Measurements from ENCODE around the gene MYCBPAP.

MYCBPAP gene

GRCh38 chr17:50478391-50479381 lies 29.6 kb upstream of the MYCBPAP start, which contains the start of gene RSAD1:
TSS of gene RSAD1 (plus strand) at chr17:50478860. CDS start at chr17:50478885, 25 bp downstream.
- H3K9me3 Mint-ChIP-seq: no peaks in the 10 kb centered on the region
- peaks cover 3% of the 10 kb centered on the region for H3K27me3 Mint-ChIP-seq
- H3K4me1 Mint-ChIP-seq: peaks cover 31% of the 10 kb centered on the region
- H3K27ac Mint-ChIP-seq: peak within 1 kb of the TSS; percentile 93
- H3K4me3 Mint-ChIP-seq: peak within 1 kb of the TSS; percentile 93
- H3K36me3 Mint-ChIP-seq: peaks cover 6% of the 10 kb centered on the region

- H3K27ac Mint-ChIP-seq: peak overlapping the region; percentile 93
- H3K4me1 Mint-ChIP-seq: peaks cover 31% of the 10 kb centered on the region
- peak overlapping the region; percentile 93 for H3K4me3 Mint-ChIP-seq
- H3K27me3 Mint-ChIP-seq: peaks cover 3% of the 10 kb centered on the region
- H3K9me3 Mint-ChIP-seq: no peaks in the 10 kb centered on the region
- H3K36me3 Mint-ChIP-seq: peaks cover 5% of the 10 kb centered on the region
These were observed 28.6 kb upstream of the MYCBPAP start for GRCh38 chr17:50479522-50480141.

DNA sequence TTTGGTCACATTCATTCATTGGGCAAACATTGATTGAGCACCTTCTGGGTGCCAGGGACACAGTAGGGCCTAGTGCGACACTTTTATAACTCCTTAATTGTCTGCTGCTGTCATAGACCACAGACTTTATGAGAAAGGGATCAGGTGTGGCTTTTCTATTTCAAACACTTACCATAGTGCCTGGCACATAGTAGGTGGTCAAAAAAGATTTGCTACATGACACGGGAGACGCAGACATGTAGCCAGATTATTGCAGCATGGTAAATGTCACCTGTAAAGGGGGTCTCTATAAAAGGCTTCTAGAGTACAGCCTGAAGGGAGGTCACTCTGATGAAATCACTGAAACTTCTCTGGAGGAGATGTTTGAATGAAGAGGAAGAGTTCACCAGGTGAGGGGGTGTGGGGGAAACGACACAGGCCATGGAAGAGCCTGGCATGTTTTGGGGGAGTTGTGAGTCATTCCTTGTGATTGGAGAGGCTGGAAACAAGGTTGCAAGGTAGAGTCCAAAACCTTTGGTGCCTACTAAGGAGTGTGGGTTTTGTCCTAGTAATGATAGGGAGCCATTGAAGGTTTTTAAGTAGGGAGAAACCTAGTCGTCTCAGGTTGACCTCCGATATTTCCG lies 28.0 kb upstream of the MYCBPAP start:
- Mint-ChIP-seq H3K27me3 (peaks cover 3% of the 10 kb centered on the region), H3K4me3 (peak overlapping the region; percentile 93), H3K36me3 (peaks cover 4% of the 10 kb centered on the region), H3K4me1 (peaks cover 31% of the 10 kb centered on the region), H3K9me3 (no peaks in the 10 kb centered on the region), H3K27ac (no peak overlapping the region)

GRCh38 chr17:50480854-50481490 lies 27.3 kb upstream of the MYCBPAP start:
- no peaks in the 10 kb centered on the region for H3K9me3 Mint-ChIP-seq
- peaks cover 31% of the 10 kb centered on the region for H3K4me1 Mint-ChIP-seq
- H3K36me3 Mint-ChIP-seq: peaks cover 8% of the 10 kb centered on the region
- peak overlapping the region; percentile 41 for H3K27ac Mint-ChIP-seq
- peaks cover 3% of the 10 kb centered on the region for H3K27me3 Mint-ChIP-seq
- peak overlapping the region; percentile 93 for H3K4me3 Mint-ChIP-seq

- no peak overlapping the region for H3K4me3 Mint-ChIP-seq
- no peaks in the 10 kb centered on the region for H3K9me3 Mint-ChIP-seq
- no peaks in the 10 kb centered on the region for H3K27me3 Mint-ChIP-seq
These were observed 26.6 kb upstream of the MYCBPAP start for GRCh38 chr17:50481648-50482047.

GRCh38 chr17:50482110-50482509 lies 26.1 kb upstream of the MYCBPAP start:
- Mint-ChIP-seq H3K36me3 (peaks cover 8% of the 10 kb centered on the region), H3K9me3 (no peaks in the 10 kb centered on the region), H3K27me3 (no peaks in the 10 kb centered on the region), H3K27ac (no peak overlapping the region), H3K4me3 (no peak overlapping the region), H3K4me1 (peaks cover 31% of the 10 kb centered on the region)

More at GRCh38 chr17:50481648-50482047, 26.6 kb upstream of the MYCBPAP start:
- H3K27ac Mint-ChIP-seq: no peak overlapping the region
- peaks cover 8% of the 10 kb centered on the region for H3K36me3 Mint-ChIP-seq
- H3K4me1 Mint-ChIP-seq: peaks cover 31% of the 10 kb centered on the region

DNA sequence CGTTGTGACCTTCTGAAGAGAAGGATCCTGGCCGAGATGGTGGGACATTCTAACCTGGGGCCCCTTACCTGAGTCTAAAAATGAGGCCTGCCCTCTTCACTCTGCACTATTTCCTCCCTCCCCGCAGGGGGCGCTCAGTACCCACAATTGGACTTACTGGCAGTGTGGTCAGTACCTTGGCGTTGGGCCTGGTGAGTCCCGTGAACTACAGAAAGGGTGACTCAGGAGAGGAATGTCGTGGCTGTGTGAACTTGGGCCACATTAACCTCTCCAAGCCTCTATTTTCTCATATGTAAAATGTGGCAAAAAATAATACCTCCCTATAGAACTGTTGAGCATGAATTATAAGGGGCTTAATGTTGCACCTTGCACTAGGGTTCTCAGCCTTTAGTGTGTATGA lies 25.7 kb upstream of the MYCBPAP start:
- Mint-ChIP-seq H3K4me1 (peaks cover 31% of the 10 kb centered on the region), H3K4me3 (no peak overlapping the region), H3K27me3 (no peaks in the 10 kb centered on the region), H3K36me3 (peaks cover 10% of the 10 kb centered on the region), H3K9me3 (no peaks in the 10 kb centered on the region), H3K27ac (peak overlapping the region; percentile 62)

DNA sequence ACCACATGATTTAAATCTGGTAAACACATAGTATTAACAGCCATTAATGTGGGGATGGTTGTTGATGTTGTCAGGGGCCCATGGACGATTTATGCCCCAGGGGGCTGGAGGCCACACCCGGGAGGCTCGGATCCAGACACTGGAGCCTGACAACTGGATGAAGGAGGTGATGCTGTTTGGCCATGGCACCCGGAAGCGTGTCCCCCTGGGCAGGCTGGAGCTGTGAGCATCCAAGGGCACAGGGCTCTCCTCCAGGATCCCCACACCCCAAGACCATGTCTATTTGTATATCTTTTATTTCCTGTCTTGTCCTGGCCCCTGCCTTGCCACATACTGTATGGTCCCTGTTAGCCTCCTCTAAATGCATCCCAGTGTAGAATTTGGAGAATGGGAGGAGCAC lies 25.0 kb upstream of the MYCBPAP start:
- no peaks in the 10 kb centered on the region for H3K27me3 Mint-ChIP-seq
- H3K9me3 Mint-ChIP-seq: no peaks in the 10 kb centered on the region
- peaks cover 10% of the 10 kb centered on the region for H3K36me3 Mint-ChIP-seq
- H3K4me1 Mint-ChIP-seq: peaks cover 26% of the 10 kb centered on the region
- H3K4me3 Mint-ChIP-seq: no peak overlapping the region
- H3K27ac Mint-ChIP-seq: no peak overlapping the region

DNA sequence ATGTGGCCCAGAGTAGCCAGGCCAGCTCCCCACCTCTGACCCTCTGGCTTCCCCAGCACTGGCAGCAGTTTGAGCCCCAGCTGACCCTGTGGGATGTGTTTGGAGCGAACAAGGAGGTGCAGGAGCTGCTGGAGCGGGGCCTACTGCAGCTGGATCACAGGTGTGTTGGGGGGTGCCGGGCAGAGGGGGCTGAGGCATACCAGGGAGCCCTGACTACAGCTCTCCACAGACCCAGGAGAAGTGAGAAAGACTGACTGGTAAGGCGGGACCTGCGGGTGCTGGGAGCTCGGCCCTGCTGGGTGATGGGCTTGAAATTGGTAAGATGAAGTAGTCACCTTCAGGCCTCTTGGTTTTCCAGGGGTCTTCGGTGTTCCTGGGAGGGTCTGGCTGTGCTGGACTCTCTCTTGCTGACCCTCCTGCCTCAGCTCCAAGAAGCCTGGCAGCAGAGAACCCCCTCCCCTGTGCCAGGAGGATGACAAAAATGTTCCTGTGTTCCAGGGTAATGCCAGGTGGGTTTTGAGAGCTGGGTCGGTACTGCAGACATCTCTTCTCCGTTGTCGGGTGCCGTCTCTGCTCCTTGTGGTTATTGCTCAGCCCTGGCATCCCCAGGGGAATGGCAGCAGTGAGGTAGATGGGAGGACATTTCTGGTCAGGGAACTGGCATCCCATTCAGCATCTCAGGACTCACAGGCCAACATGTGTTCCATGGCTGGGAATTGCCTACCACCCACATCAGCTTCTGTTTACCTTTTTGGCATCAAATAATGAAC lies 23.7 kb upstream of the MYCBPAP start:
- H3K4me1 Mint-ChIP-seq: peaks cover 21% of the 10 kb centered on the region
- H3K4me3 Mint-ChIP-seq: no peak overlapping the region
- no peak overlapping the region for H3K27ac Mint-ChIP-seq
- H3K36me3 Mint-ChIP-seq: peaks cover 8% of the 10 kb centered on the region
- H3K27me3 Mint-ChIP-seq: no peaks in the 10 kb centered on the region
- H3K9me3 Mint-ChIP-seq: no peaks in the 10 kb centered on the region

DNA sequence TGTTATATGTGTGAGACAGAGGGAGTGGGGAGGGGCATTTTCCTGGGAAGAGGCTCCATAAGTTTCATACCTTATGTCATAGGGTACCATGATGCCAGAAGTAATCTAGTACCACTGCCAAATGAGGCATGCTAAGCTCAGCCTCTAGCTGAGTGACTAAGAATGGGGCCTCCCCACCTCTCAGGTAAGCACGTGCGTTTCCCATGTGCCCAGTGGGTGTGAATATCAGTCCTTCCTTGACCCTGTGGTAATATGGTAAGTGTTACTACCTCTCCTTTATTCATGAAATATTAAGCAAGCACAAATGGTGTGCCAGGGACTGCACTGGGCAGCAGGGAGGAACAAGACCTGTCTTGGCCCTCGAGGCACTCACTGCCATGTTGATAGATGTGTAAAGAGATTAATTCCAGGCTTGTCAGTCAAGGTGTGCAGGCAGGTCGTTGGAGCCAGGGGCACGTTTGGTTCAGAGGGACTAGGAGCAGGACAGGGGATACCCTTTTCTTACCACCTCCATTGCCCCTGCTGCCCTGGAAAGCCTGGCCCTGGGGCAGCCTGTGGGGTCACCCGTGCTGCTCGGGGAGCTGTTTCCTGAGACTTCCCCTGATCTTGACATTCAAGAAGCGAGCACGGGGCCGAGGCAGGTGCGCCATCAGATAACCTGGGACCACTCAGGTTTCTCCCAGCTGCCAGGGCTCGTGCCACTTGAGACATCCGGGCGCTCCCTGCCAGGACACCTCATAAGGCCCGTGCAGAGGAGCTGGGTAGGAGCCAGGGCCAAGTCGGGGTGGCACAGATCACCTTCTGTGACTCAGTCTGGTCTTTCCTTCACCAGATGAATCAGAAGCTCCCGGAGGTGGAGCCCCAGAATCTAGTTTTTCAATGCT lies 20.8 kb upstream of the MYCBPAP start:
- no peaks in the 10 kb centered on the region for H3K9me3 Mint-ChIP-seq
- no peaks in the 10 kb centered on the region for H3K27me3 Mint-ChIP-seq
- peaks cover 10% of the 10 kb centered on the region for H3K36me3 Mint-ChIP-seq
- no peak overlapping the region for H3K4me3 Mint-ChIP-seq
- peaks cover 4% of the 10 kb centered on the region for H3K4me1 Mint-ChIP-seq
- no peak overlapping the region for H3K27ac Mint-ChIP-seq

- Mint-ChIP-seq H3K27me3 (no peaks in the 10 kb centered on the region), H3K27ac (no peak overlapping the region), H3K9me3 (no peaks in the 10 kb centered on the region), H3K36me3 (peaks cover 7% of the 10 kb centered on the region), H3K4me1 (no peaks in the 10 kb centered on the region), H3K4me3 (no peak overlapping the region)
These were observed 19.4 kb upstream of the MYCBPAP start for GRCh38 chr17:50488880-50489279.

DNA sequence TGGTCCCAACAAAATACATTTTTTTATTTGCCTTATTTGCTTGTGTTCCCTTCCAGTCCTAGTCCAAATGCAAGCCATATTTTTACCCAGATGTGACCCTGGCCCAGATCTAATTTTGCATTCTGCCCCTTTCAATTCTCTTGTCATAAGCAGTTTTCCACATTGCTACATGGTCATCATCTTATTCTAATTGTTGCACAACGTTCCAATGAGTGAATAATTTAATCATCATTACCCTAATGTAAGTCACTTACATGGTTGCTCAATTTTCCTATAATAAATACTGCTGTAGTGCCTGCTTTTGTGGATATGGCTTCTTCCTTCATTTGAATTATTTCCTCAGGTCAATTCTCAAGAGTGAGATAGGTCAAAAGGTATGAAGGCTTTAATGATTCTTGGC lies 16.7 kb upstream of the MYCBPAP start:
- no peaks in the 10 kb centered on the region for H3K4me1 Mint-ChIP-seq
- H3K9me3 Mint-ChIP-seq: no peaks in the 10 kb centered on the region
- H3K36me3 Mint-ChIP-seq: peaks cover 4% of the 10 kb centered on the region
- H3K4me3 Mint-ChIP-seq: no peak overlapping the region
- no peak overlapping the region for H3K27ac Mint-ChIP-seq
- H3K27me3 Mint-ChIP-seq: no peaks in the 10 kb centered on the region

GRCh38 chr17:50492214-50492613 lies 16.0 kb upstream of the MYCBPAP start:
- H3K27ac Mint-ChIP-seq: no peak overlapping the region

DNA sequence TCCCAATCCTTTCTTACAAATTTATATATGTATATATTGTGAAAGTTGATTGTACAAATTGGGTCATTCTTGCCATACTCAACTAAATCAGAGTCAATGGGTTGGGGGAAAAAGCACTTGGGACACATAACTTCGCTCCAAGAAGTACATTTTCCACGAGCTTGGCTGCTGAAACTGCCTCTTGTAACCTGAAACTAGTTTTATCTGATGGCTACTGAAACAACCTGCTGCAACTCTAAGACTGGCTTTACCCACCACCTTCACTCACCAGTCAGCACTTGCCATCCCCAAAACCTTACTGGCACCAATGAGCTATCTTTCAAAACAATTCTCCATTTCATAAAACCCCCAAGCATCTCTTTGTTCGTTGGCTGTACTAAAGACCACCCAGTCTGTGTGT lies 14.5 kb upstream of the MYCBPAP start:
- H3K27ac Mint-ChIP-seq: no peak overlapping the region
- no peak overlapping the region for H3K4me3 Mint-ChIP-seq
- H3K36me3 Mint-ChIP-seq: peaks cover 2% of the 10 kb centered on the region
- H3K27me3 Mint-ChIP-seq: peaks cover 2% of the 10 kb centered on the region
- H3K4me1 Mint-ChIP-seq: no peaks in the 10 kb centered on the region
- H3K9me3 Mint-ChIP-seq: no peaks in the 10 kb centered on the region

More at GRCh38 chr17:50492214-50492613, 16.0 kb upstream of the MYCBPAP start:
- H3K4me3 Mint-ChIP-seq: no peak overlapping the region
- peaks cover 4% of the 10 kb centered on the region for H3K36me3 Mint-ChIP-seq
- no peaks in the 10 kb centered on the region for H3K9me3 Mint-ChIP-seq
- no peaks in the 10 kb centered on the region for H3K27me3 Mint-ChIP-seq
- H3K4me1 Mint-ChIP-seq: no peaks in the 10 kb centered on the region
